Fibroblast of upper back skin (primary cell): ENCODE measurements around the gene AFAP1.

Source experiments
- DNase-seq: peaks from one replicate; pipeline ENCODE4 v3.0.0-alpha.2; 2013

The AFAP1 gene

DNA sequence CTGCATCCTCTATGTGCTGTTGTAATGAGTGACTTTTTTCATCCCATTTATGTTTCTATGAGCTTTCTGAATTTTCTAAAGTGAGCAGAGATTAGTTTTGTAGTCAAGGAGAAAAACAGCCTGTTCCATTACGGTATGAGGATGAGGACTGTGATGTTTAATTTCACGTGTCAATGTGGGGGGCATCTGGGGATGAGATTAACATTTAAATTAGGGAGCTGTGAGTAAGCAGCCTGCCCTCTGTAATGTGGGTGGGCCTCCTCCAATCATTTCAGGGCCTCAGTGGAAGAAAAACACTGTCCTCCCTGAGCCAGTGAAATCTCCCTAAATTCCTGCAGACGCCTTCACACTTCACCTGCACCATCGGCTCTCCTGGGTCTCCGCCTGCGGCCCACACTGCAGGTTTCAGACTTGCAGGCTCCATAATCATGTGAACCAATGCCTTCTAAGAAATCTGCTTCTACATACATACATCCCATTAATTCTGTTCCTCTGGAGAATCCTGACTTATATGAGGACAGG, 121.7 kb downstream of the AFAP1 start:
- no peak for DNase-seq

- no peak for DNase-seq
These were observed 122.9 kb downstream of the AFAP1 start for GRCh38 chr4:7816771-7817170.

- DNase-seq: no peak
These were observed 123.7 kb downstream of the AFAP1 start for GRCh38 chr4:7815981-7816380.

DNA sequence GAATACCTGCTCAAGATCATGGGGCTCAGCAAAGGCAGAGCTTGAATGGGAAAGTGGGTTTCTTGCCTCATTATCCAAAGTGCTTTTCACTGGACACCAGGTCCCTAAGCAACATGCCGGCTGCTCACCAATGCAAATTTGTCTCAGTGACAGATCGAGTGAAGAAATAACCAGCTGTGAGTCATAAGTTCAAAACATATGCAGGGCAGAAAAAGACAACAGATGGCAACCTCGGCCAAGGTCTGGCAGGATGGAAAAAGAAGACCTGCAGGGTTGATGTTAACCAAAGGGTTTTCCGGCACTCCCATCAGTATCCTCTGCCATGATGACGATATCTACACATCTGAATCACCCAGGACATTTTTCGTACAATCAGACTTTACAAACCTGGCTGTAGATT, 124.1 kb downstream of the AFAP1 start:
- DNase-seq: peak; percentile 56

DNA sequence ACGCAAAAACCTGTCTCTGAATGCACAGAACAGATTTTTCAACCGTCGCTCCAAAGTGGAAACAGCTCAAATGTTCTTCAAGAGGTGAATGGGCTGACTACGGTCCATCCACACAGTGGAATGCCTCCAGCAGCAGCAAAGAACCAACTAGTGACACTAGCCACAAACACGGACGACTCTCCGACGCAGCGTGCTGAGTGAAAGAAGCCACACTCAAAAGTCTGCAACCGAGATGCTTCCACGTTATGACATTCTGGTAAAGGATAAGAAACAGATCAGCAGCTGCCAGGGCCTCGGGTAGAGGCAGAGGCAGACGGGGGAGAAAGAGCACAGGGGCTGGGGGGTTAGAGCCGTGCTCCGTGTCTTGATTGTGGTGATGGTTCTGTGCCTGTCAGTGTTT, 125.2 kb downstream of the AFAP1 start:
- DNase-seq: no peak

- DNase-seq: peak; percentile 49
These were observed 126.0 kb downstream of the AFAP1 start for GRCh38 chr4:7813674-7814073.

DNA sequence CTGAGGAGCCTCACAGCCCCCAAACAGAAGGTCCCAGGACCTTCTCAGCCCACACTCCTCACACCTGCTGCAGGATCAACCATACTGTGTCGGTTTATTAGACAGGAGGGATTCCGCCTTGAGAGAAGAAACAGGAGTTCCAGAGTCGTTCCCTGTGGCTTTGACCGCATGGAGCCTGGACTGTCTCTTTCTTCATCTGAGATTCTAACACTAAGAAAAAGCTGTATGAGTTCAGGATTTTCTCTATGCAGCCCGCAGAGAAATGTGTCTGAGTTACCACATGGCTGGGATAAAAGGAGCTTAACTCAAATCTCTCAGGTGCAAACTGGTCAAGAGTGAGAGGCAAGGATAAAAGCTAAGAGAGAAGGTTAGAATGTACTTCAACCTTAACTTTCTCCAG, 126.7 kb downstream of the AFAP1 start:
- no peak for DNase-seq

DNA sequence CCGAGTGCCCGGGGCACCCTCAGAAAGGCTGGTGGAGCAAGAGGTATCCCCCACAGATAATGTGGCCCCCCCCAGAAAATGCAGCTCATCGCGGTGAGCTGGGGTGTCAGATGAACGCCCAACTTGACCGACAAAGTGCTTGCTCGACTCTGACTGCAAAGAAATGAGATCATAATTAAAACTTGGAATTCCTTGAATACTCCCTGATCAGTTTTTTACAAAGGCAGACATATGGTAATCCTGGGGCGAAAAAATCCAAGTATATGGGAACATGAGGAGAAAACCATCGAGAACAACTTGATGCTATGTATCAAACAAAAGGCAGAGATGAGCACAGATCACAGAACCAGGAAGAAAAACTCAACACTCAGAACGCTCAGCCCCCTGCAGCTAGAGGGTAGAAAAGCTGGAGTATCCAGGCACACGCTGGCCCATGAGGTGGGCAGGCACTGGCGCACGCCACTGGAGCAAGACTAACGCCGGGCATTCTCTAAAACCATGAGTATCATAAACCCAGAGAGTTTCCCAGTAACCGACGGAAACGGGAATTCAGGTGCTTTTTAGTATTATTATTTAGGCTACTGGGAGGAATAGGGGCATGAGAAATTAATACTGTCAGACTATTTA, 127.3 kb downstream of the AFAP1 start:
- peak; percentile 34 for DNase-seq

DNA sequence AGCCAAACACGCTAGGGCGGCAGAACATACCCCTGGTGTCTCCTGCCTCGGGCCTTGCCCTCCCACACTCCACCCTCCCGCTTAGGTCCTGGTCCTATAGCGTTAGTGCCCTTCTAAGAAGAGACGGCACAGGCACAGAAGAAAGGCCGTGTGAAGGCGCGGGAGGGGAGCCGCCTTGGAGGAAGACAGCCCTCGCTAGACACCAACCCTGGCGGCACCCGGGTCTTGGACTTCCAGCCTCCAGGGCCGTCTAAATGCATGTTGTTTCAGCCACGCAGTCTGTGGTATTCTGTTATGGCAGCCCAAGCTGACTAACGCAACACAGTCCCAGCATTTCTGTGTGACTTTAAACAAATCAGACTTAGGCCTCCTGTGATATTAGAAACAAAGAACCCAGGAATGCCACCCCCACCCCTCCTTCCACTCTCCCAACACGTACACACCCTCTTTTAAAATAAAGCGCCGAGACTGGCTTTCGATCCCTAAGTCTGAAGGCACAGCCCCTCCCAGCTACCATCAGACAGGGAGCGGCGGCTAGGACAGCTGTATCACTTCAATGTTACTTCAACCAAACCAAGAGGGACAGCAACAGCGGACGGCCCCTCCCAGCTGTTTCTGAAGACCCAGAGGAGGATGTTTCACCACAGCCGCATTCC, 128.0 kb downstream of the AFAP1 start:
- peak; percentile 74 for DNase-seq

DNA sequence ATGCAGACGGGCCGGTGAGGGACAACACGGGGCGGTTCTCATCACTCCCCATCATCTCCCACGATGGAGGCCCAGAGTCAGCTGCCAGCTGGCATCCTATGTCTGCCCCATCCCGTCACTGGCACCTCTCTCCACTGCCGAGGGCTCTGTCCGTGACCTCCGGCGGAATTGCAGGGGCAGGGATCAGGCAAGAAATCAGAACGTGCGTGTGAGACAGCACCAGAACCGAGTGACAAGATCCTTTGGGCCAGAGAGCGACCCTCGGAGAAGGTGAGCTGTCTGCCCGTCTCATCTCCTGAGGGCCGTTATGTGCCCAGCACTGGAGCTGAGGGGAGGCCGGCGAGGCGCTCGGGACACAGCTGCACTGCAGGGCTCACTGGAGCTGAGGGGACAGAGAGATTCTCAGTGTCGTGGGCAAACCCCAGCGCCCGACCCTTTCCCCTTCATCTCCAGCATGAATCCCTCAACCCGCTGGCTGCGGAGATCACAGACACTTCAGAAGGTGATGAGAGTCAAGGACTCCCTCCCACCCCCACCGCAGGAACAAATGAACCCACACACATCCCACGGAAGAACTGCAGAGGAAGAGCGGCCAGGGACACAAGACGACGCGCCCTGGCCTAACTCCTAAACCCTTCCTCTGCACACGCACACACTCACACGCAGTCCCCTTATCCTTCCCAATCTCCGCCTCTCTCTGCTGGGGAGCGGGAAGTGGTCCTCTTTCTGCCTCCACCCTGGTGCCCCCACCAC, 128.7 kb downstream of the AFAP1 start:
- DNase-seq: no peak

DNA sequence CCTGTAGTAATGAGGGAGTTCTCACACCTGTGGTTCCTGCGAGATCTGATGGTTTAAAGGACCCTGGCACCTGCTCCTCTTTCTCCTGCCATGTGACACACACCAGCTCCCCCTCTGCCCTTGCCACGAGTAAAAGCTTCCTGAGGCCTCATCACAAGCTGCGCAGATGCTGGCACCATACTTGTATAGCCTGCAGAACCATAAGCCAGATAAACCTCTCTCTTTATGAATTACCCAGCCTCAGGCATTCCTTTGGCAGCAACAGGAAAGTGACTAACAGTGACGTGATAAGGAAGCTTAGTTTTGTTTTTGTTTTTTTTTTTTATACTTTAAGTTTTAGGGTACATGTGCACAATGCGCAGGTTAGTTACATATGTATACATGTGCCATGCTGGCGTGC, 130.9 kb downstream of the AFAP1 start:
- peak; percentile 42 for DNase-seq

- DNase-seq: no peak
These were observed 131.5 kb downstream of the AFAP1 start for GRCh38 chr4:7808181-7808580.

- DNase-seq: no peak
These were observed 132.2 kb downstream of the AFAP1 start for GRCh38 chr4:7807351-7807921.

- peak; percentile 60 for DNase-seq
These were observed 133.1 kb downstream of the AFAP1 start for GRCh38 chr4:7806338-7807090.

GRCh38 chr4:7805533-7806337, 133.9 kb downstream of the AFAP1 start:
- DNase-seq: peak; percentile 95

DNA sequence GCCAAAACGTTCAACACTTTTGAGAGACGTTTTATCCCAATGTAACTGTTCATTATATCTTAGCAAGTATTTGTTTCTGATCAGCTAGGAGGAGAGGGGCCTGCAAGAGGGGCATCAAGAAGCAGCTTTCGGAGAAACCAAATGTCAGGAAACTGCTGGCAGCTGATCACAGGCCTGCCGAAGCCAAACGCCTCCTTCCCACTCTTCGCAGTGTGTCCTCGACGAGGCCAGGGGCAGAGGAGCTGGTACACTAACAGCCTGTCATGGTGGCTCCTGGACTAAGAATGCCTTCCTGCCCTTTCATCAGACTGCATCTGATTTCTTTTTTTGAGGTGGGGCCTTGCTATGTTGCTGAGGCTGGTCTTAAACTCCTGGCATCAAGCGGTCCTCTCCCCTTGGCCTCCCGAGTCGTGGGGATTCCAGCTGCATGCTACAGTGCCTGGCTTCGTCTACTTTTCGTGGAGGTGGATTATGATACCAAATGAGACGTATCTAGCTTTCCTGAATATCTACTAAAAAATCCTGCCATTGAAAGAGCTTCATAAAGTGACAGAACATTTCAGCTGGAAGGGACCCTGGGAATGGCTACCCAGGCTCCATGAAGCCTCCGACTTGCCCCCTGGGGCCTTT, 134.8 kb downstream of the AFAP1 start:
- no peak for DNase-seq

- DNase-seq: peak; percentile 77
These were observed 135.5 kb downstream of the AFAP1 start for GRCh38 chr4:7803992-7804755.

DNA sequence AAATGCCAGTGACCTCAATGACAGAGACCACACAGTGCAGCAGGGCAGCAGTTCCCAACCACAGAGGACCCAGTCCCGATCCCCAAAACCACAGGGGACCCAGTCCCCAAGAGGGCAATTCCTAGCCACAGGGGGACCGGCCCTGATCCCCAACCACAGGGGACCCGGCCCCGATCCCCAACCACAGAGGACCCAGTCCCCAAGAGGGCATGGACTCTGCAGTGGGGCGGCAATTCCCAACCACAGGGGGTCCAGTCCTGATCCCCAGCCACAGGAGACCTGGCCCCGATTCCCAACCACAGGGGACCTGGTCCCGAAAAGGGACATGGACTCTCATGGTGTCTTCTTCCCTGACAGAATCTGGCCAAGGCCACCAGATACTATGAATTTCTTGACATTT, 136.3 kb downstream of the AFAP1 start:
- DNase-seq: no peak

GRCh38 chr4:7802093-7802726, 137.5 kb downstream of the AFAP1 start:
- DNase-seq: peak; percentile 74

GRCh38 chr4:7801641-7802040, 138.0 kb downstream of the AFAP1 start:
- no peak for DNase-seq
